Measurements from ENCODE around the gene RPL18A. TPM values are rescaled to one million over a fixed set of nuclear protein-coding genes. Genes with fewer than 3 reads are reported as not detected.

Gene RPL18A
- total and polyA plus RNA-seq, 2 experiments from 2014 or later: 1,314 to 2,829 TPM

- Mint-ChIP-seq H3K36me3 (ENCODE audit: low read depth) (no peaks in the 10 kb centered on the region), H3K4me1 (peaks cover 12% of the 10 kb centered on the region), H3K27ac (no peak within 1 kb of the TSS), H3K9me3 (no peaks in the 10 kb centered on the region), H3K4me3 (no peak within 1 kb of the TSS), H3K27me3 (ENCODE audit: insufficient read depth, low read depth, poor library complexity) (peaks cover 35% of the 10 kb centered on the region)
- Histone ChIP-seq H3F3A (replicated peaks; ENCODE audit: low read depth) (peaks cover 11% of the 10 kb centered on the region; the same call in 1 of the 2 replicates), H3K79me2 (replicated peaks; ENCODE audit: insufficient read depth) (no peaks in the 10 kb centered on the region), H3K27ac (ENCODE audit: low read depth) (no peak within 1 kb of the TSS), H3K36me3 (ENCODE audit: insufficient read depth) (no peaks in the 10 kb centered on the region), H2AFZ (0 out of 2 replicates have a peak within 1 kb of the TSS, but pooled peaks have one; percentile 63), H3K4me3 (0 out of 2 replicates have a peak within 1 kb of the TSS, but pooled peaks have one; percentile 30), H4K20me1 (replicated peaks; ENCODE audit: insufficient read depth) (no peaks in the 10 kb centered on the region), H3K9me2 (ENCODE audit: insufficient read depth) (no peaks in the 10 kb centered on the region), H3K4me1 (ENCODE audit: insufficient read depth) (peaks cover 12% of the 10 kb centered on the region; the same call in 1 of the 2 replicates), H3K27me3 (ENCODE audit: insufficient read depth) (peaks cover 41% of the 10 kb centered on the region), H3K4me2 (peak within 1 kb of the TSS; percentile 62)
- peak; percentile 42 for DNase-seq (ENCODE audit: low spot score)
- no peak for TF ChIP-seq ZNF462 (CRISPR knock-in tag; IDR thresholded peaks at IDR 0.05)
- no peak for TF ChIP-seq ZNF114 (CRISPR knock-in tag; IDR thresholded peaks at IDR 0.05)
- no peak for TF ChIP-seq CREB1 (CRISPR knock-in tag; IDR thresholded peaks at IDR 0.05; ENCODE audit: low read depth)
- TF ChIP-seq ZNF331 (CRISPR knock-in tag; IDR thresholded peaks at IDR 0.05; ENCODE audit: low read depth): no peak
- TF ChIP-seq EZH2 (IDR thresholded peaks at IDR 0.05; ENCODE audit: low read depth, unreplicated experiment): no peak
- TF ChIP-seq CTCF (conservative IDR thresholded peaks at IDR 0.05; ENCODE audit: low read depth in 2 of 2): no peak; a peak in 1 of 4 replicates
- no peak for TF ChIP-seq ETS1 (IDR thresholded peaks at IDR 0.05)
- no peak for TF ChIP-seq JUNB (IDR thresholded peaks at IDR 0.05; ENCODE audit: unreplicated experiment)
- no peak for TF ChIP-seq EZH2phosphoT487 (IDR thresholded peaks at IDR 0.05; ENCODE audit: unreplicated experiment)
- no peak for TF ChIP-seq REST (IDR thresholded peaks at IDR 0.05; ENCODE audit: unreplicated experiment)
- no peak for TF ChIP-seq STAT1 (IDR thresholded peaks at IDR 0.05; ENCODE audit: unreplicated experiment)
- TF ChIP-seq NANOG (IDR thresholded peaks at IDR 0.05; ENCODE audit: borderline replicate concordance): no peak
- TF ChIP-seq POLR2AphosphoS5 (IDR thresholded peaks at IDR 0.05; ENCODE audit: low read depth): no peak
- no peak; the same call in 2 of the 3 replicates for ATAC-seq
Measured at GRCh38 chr19:17871878-17872250, 12.2 kb downstream of the RPL18A start, which contains the start of gene SLC5A5. Gene SLC5A5 (plus strand): TSS chr19:17871945. CDS start chr19:17872320, 375 bp downstream.

All from GM23338 (cell line).